GM12873 (cell line): Measurements from ENCODE around the gene RNF144A.

Experiments used
- TF ChIP-seq, protein P1 (sequence below): IDR thresholded peaks from 2 replicates; pipeline ENCODE4 v1.5.1; 2012; ENCODE audit warnings: low read depth, mild to moderate bottlenecking, moderate library complexity, low read length, control low read depth; ENCODE audit not compliant: insufficient read depth; ENCODE audit errors: missing control alignments

Gene RNF144A

DNA sequence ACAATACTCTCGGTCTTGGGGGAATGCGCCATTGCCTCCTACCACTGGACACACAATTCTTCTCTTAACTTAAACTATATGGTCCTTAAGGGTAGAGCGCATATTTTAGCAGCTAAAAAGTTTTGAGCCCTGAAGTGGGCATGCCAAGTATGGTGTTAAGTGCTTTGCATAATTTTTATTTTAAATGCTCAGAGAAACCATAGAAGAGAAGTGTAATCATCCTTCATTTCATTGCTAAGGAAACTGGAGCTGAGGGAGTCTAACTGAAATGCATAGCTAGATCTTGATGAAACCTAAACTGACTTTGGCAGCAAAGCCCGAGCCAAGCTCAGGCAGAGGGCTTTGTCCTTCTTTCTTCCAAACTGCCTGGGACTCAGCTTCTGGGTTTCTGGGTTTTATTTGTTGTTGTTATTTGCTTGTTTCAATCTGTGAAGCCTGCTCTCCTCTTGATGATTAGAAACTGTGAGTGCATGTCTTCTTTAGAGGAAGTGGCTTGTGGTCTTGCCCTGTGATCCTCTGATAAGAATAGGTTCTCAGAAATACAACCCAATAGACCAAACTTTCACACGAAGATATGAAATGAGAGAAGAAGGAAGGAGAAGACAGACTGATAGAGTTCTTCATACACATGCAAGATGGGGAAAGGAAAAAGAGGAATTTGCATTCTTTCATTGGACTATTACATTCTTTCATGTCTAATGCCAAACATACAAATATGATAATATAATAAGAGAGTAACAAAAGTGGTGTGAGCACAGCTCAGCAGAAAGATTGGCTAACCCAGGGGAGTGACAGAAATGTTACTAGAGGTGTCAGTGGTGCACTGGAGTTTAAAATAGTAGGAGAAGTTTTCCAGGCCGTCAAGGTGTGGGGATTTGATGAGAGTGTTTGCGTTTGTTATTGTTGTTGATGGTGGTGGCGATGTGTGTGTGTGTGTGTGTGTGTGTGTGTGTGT lies 7.5 kb upstream of the RNF144A start:
- TF ChIP-seq, protein P1, sequence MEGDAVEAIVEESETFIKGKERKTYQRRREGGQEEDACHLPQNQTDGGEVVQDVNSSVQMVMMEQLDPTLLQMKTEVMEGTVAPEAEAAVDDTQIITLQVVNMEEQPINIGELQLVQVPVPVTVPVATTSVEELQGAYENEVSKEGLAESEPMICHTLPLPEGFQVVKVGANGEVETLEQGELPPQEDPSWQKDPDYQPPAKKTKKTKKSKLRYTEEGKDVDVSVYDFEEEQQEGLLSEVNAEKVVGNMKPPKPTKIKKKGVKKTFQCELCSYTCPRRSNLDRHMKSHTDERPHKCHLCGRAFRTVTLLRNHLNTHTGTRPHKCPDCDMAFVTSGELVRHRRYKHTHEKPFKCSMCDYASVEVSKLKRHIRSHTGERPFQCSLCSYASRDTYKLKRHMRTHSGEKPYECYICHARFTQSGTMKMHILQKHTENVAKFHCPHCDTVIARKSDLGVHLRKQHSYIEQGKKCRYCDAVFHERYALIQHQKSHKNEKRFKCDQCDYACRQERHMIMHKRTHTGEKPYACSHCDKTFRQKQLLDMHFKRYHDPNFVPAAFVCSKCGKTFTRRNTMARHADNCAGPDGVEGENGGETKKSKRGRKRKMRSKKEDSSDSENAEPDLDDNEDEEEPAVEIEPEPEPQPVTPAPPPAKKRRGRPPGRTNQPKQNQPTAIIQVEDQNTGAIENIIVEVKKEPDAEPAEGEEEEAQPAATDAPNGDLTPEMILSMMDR: no peak

DNA sequence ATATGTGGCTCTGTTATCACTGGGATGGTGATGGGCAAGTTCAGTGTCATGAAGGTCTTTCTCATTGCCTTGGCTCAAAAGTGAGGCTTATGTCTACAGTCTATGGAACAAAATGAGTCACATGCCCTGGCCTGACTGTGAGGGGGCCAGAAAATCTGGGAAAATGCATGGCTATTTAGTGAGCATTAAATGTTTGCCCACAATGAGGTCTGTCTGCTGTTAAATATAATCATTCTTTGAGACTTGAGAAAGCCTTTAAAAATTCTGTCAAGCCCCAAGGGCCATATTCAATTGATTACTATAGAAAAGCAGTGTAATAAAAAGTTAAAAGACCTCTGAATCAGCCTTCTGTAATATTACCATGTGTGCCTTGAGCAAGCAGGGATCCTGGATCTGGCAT lies 5.5 kb upstream of the RNF144A start:
- TF ChIP-seq, protein P1: no peak

DNA sequence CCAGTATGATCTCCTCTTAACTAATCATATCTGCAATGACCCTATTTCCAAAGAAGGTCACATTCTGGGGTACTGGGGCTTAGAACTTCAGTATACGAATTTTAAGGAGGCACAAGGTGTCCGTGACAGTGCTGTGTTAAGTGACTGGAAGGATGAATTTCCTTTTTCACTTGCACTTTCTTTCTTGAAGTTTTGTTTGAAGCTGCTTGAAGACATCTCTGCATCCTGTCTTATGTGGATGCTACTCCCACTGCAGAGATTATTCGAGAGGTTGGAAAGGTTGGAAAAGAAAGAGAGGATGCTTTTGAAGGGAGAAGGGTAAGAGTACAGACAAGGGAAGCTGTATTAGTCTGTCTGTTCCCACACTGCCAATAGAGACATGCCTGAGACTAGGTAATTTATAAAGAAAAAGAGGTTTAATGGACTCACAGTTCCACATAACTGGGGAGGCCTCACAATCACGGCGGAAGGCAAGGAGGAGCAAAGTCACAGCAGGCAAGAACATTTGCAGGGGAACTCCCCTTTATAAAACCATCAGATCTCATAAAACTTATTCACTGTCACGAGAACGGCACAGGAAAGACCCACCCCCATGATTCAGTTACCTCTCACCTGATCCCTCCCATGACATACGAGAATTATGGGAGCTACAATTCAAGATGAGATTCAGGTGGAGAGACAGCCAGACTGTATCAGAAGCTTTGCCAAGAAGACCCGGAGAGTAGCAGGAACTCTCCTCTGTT lies 3.6 kb upstream of the RNF144A start:
- TF ChIP-seq, protein P1: no peak

DNA sequence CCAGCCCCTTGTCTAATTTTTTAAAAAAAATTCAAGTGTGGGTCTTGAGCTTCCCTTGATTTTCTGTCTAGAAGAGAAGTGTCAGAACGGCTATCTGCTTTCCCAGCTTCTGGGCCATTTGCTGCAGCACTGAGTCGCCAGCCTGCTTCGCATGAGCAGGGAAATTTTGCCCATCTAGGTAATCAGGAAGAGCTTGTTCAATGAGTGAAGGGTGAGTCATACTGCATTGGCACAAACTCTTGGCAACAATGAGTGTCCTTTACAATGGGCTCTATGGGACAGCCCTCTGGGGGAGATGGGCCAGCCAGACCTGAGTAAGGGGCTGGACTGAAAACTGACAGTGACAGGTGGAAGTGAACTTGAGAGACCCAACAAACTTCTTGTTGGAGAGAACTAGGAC lies 2.4 kb upstream of the RNF144A start:
- TF ChIP-seq, protein P1: no peak

DNA sequence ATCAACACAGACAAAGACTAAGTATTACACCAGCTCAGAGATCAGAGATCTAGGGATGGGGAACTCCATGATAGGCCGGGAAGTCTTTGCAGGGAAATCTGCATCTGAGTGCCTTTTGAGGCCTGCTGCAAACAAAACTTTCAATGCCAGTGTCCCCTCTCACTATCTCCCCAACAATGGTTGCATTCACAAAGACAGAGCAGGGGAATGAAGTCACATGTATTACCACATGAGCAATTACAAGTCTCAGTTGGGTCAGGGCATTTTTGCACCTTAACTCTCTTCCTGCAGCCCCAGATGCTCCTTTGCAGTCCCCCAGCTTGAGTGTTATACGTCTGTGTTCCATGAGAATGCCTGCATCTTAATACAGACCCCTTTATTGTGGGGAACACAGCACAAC lies 1.8 kb upstream of the RNF144A start:
- TF ChIP-seq, protein P1: no peak

GRCh38 chr2:6916224-6916623 lies 988 bp upstream of the RNF144A start:
- TF ChIP-seq, protein P1: no peak

DNA sequence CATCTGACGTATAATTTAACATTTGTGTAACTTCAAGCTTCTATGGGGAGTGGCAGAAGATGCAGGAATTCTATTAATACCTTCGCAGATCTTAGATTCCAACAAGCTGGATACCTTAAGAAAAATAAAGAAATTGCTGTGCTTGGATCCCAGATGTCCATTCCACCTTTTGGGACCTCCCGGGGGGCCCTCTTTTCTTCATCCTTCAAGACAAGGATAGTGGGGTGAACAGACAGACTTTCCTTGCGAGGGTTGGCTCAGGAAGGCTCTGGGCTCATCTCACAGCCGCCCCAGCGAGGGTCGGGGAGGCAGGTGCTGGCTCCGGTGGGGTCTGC lies 509 bp upstream of the RNF144A start:
- TF ChIP-seq, protein P1: no peak
